GM18870 (cell line): ENCODE measurements around the gene AVL9.
"Not testable (repeated sequence)": the region's sequence is repeated elsewhere in the genome, so short reads cannot be mapped to it uniquely, and the experiment has no call there.

Experiments
- ATAC-seq: cut with Tn5 transposase; IDR thresholded peaks from one replicate; pipeline ENCODE4 v1.9.1; 2021; ENCODE audit warnings: moderate library complexity; ENCODE audit not compliant: unreplicated experiment

Gene AVL9

GRCh38 chr7:32494946-32495297 lies 367 bp upstream of the AVL9 start:
- peak; percentile 34 for ATAC-seq

DNA sequence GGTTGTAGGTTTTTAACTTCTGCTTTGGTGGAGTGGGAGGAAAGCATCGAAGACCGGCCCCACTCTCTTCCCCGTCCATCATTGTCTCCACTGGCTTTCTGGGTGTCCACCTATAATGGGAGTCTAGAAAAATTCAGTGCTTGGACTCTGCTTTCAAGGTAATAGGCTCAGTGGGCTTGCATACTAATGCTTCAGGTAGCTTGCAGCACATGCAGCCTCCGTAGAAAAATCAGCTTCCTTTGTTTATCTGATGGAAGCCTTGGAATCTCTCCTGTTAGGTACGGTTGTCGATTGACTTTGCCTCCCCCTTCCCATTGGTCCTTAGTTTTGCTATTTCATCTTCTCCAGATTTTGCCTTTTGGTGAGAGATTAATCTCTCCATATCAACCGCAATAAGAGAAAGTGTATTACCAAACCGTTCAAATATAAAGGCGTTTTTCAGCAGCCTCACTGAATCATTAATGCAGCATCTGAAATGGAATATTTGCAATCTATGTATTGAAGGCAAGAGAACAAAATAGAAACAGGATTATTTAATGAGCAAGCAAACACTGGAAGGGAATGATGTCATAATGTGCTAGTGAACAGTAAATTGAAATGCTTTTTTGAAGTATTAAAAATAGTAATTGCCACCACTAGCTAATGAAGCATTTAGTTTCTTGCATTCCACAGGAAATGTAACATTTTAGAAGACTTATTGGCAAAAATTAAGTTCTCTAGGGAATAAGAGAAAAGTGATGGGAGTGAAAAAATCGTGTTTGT lies 944 bp downstream of the AVL9 start:
- no peak for ATAC-seq

- not testable (repeated sequence) for ATAC-seq
Measured at GRCh38 chr7:32499755-32500154, 4.5 kb downstream of the AVL9 start.

DNA sequence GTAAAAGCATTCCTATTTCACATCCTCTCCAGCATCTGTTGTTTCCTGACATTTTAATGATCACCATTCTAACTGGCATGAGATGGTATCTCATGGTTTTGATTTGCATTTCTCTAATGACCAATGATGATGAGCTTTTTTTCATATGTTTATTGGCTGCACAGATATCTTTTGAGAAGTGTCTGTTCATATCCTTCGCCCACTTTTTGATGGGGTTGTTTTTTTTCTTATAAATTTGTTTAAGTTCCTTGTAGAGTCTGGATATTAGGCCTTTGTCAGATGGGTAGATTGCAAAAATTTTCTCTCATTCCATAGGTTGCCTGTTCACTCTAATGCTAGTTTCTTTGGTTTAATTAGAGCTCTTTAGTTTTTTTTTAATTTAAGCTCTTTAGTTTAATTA lies 4.9 kb downstream of the AVL9 start:
- not testable (repeated sequence) for ATAC-seq

GRCh38 chr7:32500922-32501341 lies 5.6 kb downstream of the AVL9 start:
- ATAC-seq: no peak

DNA sequence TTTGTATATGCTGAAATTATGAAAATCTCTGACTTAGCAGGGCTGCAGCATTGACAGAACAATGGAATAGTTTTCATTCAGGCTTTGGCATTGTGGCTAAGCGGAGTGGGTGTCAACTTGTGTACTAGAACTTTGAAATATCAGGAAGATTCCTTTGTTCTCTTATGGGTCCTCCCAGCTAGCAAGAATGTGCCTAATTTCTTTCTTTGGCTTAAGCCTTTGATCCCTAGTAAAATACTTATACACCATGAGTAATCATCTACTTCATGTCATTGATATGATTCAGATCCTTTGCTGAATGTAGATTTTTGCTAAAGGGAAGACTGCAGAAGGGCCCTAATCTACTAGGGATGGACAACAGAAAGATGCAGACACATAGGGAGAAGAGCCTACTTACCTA lies 6.2 kb downstream of the AVL9 start:
- ATAC-seq: no peak

DNA sequence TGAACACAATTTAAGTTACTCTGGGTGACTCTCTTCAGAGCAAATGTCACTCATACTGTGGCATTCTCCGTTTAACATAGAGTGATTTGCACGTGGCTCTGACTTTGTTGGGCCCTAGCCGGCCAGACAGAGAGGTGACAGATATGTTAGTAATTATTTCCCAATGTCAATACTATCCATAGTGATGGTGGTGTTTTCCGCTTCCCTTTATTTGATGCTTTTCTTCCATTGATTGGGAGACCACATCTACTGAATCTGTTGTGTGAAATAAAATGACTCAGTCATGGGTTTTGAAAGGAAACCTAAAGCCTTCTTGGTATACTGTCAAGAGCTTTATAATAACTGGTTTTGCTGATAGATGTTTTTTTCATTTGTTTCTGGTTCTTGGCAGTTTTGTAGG lies 7.4 kb downstream of the AVL9 start:
- no peak for ATAC-seq

DNA sequence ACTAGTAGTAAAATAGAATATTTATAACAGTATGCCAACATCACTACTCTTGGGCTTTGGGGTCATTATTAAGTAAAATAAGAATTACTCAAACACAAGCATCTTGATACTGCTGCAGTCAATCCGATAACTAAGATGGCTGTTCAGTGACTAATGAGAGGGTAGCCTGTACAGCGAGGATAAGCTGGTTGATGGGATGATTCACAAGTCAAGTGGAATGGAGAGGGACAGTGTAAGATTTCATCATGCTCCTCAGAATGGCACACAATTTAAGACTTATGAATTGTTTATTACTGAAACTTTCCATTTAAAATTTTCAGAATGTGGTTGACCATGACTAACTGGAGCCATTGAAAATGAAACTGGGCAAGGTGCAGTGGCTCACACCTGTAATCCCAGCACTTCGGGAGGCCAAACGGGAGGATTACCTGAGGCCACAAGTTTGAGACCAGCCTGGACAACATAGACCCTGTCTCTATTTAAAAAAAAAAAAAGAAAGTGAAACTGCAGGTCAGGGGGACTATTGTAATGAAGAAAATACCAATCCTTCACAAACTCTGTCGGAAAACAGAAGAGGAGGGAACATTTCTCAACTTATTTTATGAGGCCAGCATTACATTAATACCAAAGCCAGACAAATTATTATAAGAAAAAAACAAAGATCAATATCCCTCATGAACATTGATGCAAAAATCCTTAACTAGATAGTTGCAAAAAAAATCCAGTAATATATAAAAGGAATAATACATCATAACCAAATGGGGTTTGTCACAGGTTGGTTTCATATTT lies 11.2 kb downstream of the AVL9 start:
- peak; percentile 53 for ATAC-seq

- ATAC-seq: no peak
Measured at GRCh38 chr7:32507414-32507813, 12.1 kb downstream of the AVL9 start.

- no peak for ATAC-seq
Measured at GRCh38 chr7:32511791-32512190, 16.5 kb downstream of the AVL9 start.

- no peak for ATAC-seq
Measured at GRCh38 chr7:32513210-32513609, 17.9 kb downstream of the AVL9 start.

- peak; percentile 90 for ATAC-seq
Measured at GRCh38 chr7:32515890-32516550, 20.7 kb downstream of the AVL9 start.

- no peak for ATAC-seq
Measured at GRCh38 chr7:32516551-32517100, 21.3 kb downstream of the AVL9 start.

- ATAC-seq: no peak
Measured at GRCh38 chr7:32518534-32519140, 23.3 kb downstream of the AVL9 start.

GRCh38 chr7:32519763-32520162 lies 24.5 kb downstream of the AVL9 start:
- ATAC-seq: no peak

GRCh38 chr7:32522746-32523530 lies 27.6 kb downstream of the AVL9 start:
- ATAC-seq: no peak

- no peak for ATAC-seq
Measured at GRCh38 chr7:32524631-32525030, 29.3 kb downstream of the AVL9 start.

- no peak for ATAC-seq
Measured at GRCh38 chr7:32525839-32526238, 30.6 kb downstream of the AVL9 start.

DNA sequence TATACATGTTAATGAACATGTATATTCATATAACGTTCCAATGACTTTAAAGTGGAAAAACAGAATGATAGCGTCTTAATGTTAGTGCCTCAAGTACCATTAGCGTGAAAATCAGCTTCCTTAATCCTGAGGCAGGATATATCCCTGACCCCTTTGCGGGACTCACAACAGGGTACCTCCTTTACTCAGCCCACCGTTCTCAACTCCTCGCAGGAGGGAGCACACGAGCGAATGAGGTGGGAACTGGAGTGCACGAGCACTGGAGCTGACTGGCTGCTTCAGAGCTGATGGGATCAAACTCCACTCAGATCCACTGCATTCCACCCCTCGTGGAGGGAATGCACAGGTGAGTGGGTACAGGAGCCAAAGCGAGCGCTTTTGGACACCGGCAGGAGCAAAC lies 36.1 kb downstream of the AVL9 start:
- no peak for ATAC-seq

GRCh38 chr7:32532086-32532485 lies 36.8 kb downstream of the AVL9 start:
- no peak for ATAC-seq
